DMS 273 (cell line): Measurements from ENCODE around the gene CEP20.
"Not testable (repeated sequence)": the region's sequence is repeated elsewhere in the genome, so short reads cannot be mapped to it uniquely, and the experiment has no call there.

ENCODE experiments used
- DNase-seq: peaks from one replicate; lab custom pipeline; 2025; ENCODE audit not compliant: unreplicated experiment; lab: John Stamatoyannopoulos, UW

The CEP20 gene

GRCh38 chr16:15888072-15888976 is at the start of gene CEP20:
Gene CEP20 (minus strand): TSS chr16:15888603. CDS start chr16:15888585, 18 bp downstream.
- peak; percentile 99 for DNase-seq

- not testable (repeated sequence) for DNase-seq
These were observed 48.4 kb upstream of the CEP20 start for GRCh38 chr16:15936809-15937208.

- DNase-seq: no peak
These were observed 46.6 kb upstream of the CEP20 start for GRCh38 chr16:15934991-15935390.

GRCh38 chr16:15933781-15934180 is 45.4 kb upstream of the CEP20 start:
- DNase-seq: no peak

GRCh38 chr16:15932939-15933338 is 44.5 kb upstream of the CEP20 start:
- no peak for DNase-seq

- no peak for DNase-seq
These were observed 40.1 kb upstream of the CEP20 start for GRCh38 chr16:15928261-15929104.

GRCh38 chr16:15925631-15926030 is 37.2 kb upstream of the CEP20 start:
- DNase-seq: no peak

GRCh38 chr16:15924996-15925395 is 36.6 kb upstream of the CEP20 start:
- DNase-seq: no peak

GRCh38 chr16:15919331-15919730 is 30.9 kb upstream of the CEP20 start:
- no peak for DNase-seq

- not testable (repeated sequence) for DNase-seq
These were observed 29.9 kb upstream of the CEP20 start for GRCh38 chr16:15918314-15918713.

- DNase-seq: no peak
These were observed 27.9 kb upstream of the CEP20 start for GRCh38 chr16:15916323-15916722.

GRCh38 chr16:15915555-15916081 is 27.2 kb upstream of the CEP20 start:
- DNase-seq: no peak

GRCh38 chr16:15913046-15913698 is 24.8 kb upstream of the CEP20 start:
- peak; percentile 12 for DNase-seq

GRCh38 chr16:15911198-15911597 is 22.8 kb upstream of the CEP20 start:
- DNase-seq: no peak

- DNase-seq: peak; percentile 94
These were observed 19.6 kb upstream of the CEP20 start for GRCh38 chr16:15907863-15908478.

- no peak for DNase-seq
These were observed 18.0 kb upstream of the CEP20 start for GRCh38 chr16:15906439-15906838.

GRCh38 chr16:15903960-15904359 is 15.6 kb upstream of the CEP20 start:
- DNase-seq: no peak

GRCh38 chr16:15900901-15901500 is 12.6 kb upstream of the CEP20 start:
- no peak for DNase-seq

- DNase-seq: no peak
These were observed 12.0 kb upstream of the CEP20 start for GRCh38 chr16:15900357-15900756.

- no peak for DNase-seq
These were observed 11.2 kb upstream of the CEP20 start for GRCh38 chr16:15899538-15900100.
